Liver (tissue), 9 donors: ENCODE measurements around the gene PDE4B. TPM values are rescaled to one million over a fixed set of nuclear protein-coding genes. Genes with fewer than 3 reads are reported as not detected.

Source experiments
- DNase-seq: peaks from one replicate; pipeline ENCODE4 v3.0.0-alpha.2; 2017; ENCODE audit warnings: low spot score
- H3K27ac ChIP-seq, 2 donors: one replicate each; pipeline ENCODE4 v1.7.0; 2013; ENCODE audit warnings: inconsistent platforms in 2 of 2, low read length in 2 of 2, control low read depth in 1 of 2, low read depth in 1 of 2, mild to moderate bottlenecking in 1 of 2
- H3K27me3 ChIP-seq, 4 donors: one replicate each; pipeline versions ENCODE4 v1.6.1 to v1.7.0; 2013; ENCODE audit warnings: low read length in 3 of 4, inconsistent platforms in 1 of 4, mild to moderate bottlenecking in 1 of 4, moderate library complexity in 1 of 4; ENCODE audit not compliant: control insufficient read depth in 4 of 4, insufficient read depth in 4 of 4
- H3K36me3 ChIP-seq, 4 donors: one replicate each; pipeline versions ENCODE4 v1.6.1 to v1.7.0; 2013; ENCODE audit warnings: low read length in 3 of 4, mild to moderate bottlenecking in 3 of 4, low read depth in 1 of 4, moderate library complexity in 1 of 4; ENCODE audit not compliant: control insufficient read depth in 4 of 4, insufficient read depth in 3 of 4
- H3K4me1 ChIP-seq, 4 donors: one replicate each; pipeline versions ENCODE4 v1.6.1 to v1.7.0; 2013; ENCODE audit warnings: low read length in 3 of 4, mild to moderate bottlenecking in 3 of 4, moderate library complexity in 1 of 4; ENCODE audit not compliant: control insufficient read depth in 4 of 4, insufficient read depth in 4 of 4
- H3K4me3 ChIP-seq, 3 donors: one replicate each; pipeline versions ENCODE4 v1.6.1 to v1.7.0; 2013; ENCODE audit warnings: low read length in 3 of 3, control low read depth in 1 of 3, low read depth in 1 of 3, mild to moderate bottlenecking in 1 of 3
- H3K9ac ChIP-seq, 2 donors: one replicate each; pipeline ENCODE4 v1.7.0; 2013; ENCODE audit warnings: low read length in 2 of 2, mild to moderate bottlenecking in 2 of 2, moderate library complexity in 2 of 2, control low read depth in 1 of 2, low read depth in 1 of 2
- H3K9me3 ChIP-seq, 4 donors: one replicate each; pipeline versions ENCODE4 v1.6.1 to v1.7.0; 2013; ENCODE audit warnings: low read length in 3 of 4; ENCODE audit not compliant: control insufficient read depth in 4 of 4
- EGR1 ChIP-seq, 2 donors: IDR thresholded peaks; 2 replicates each; pipeline ENCODE4 v1.6.1; 2016 to 2018; ENCODE audit warnings: antibody characterized with exemption in 2 of 2, low read depth in 2 of 2
- FOXA1 ChIP-seq: IDR thresholded peaks from 2 replicates; pipeline ENCODE4 v1.6.1; 2016; ENCODE audit warnings: antibody characterized with exemption
- FOXA2 ChIP-seq: IDR thresholded peaks from 2 replicates; pipeline ENCODE4 v1.6.1; 2016; ENCODE audit warnings: antibody characterized with exemption
- GABPA ChIP-seq, 2 donors: IDR thresholded peaks in 1 of 2; conservative IDR thresholded peaks in 1 of 2; 2 replicates each; pipeline ENCODE4 v1.6.1; 2016; ENCODE audit warnings: antibody characterized with exemption in 2 of 2, mild to moderate bottlenecking in 1 of 2, moderate library complexity in 1 of 2
- HNF4A ChIP-seq, 2 donors: conservative IDR thresholded peaks; 2 replicates each; pipeline ENCODE4 v1.6.1; 2016; ENCODE audit warnings: antibody characterized with exemption in 2 of 2, mild to moderate bottlenecking in 2 of 2
- HNF4G ChIP-seq: IDR thresholded peaks from 2 replicates; pipeline ENCODE4 v1.6.1; 2016; ENCODE audit warnings: antibody characterized with exemption
- JUND ChIP-seq, 2 donors: IDR thresholded peaks; 2 replicates each; pipeline ENCODE4 v1.6.1; 2016; ENCODE audit warnings: antibody characterized with exemption in 2 of 2
- NR2F2 ChIP-seq: IDR thresholded peaks from 2 replicates; pipeline ENCODE4 v1.6.1; 2016; ENCODE audit warnings: antibody characterized with exemption
- RAD21 ChIP-seq, 2 donors: IDR thresholded peaks; 2 replicates each; pipeline ENCODE4 v1.6.1; 2016; ENCODE audit warnings: antibody characterized with exemption in 2 of 2, mild to moderate bottlenecking in 2 of 2
- RXRA ChIP-seq, 2 donors: IDR thresholded peaks; 2 replicates each; pipeline ENCODE4 v1.6.1; 2017 to 2018; ENCODE audit warnings: antibody characterized with exemption in 2 of 2, mild to moderate bottlenecking in 1 of 2
- SP1 ChIP-seq: IDR thresholded peaks from 2 replicates; pipeline ENCODE4 v1.6.1; 2018; ENCODE audit warnings: antibody characterized with exemption, mild to moderate bottlenecking
- TAF1 ChIP-seq: conservative IDR thresholded peaks from 2 replicates; pipeline ENCODE4 v1.6.1; 2016; ENCODE audit warnings: antibody characterized with exemption, mild to moderate bottlenecking
- YY1 ChIP-seq: IDR thresholded peaks from 2 replicates; pipeline ENCODE4 v1.6.1; 2016; ENCODE audit warnings: antibody characterized with exemption, mild to moderate bottlenecking
- WGBS: extraction: QIAGEN DNeasy Blood & Tissue Kit; methylation state at CpG from one replicate; pipeline ENCODE4 v1.1.7; 2013; 5-methylcytosine and 5-hydroxymethylcytosine counted together
- polyA plus RNA-seq, 2 donors: library from polyadenylated mRNA; stranded (reverse) in 1 of 2; unstranded in 1 of 2; fragments of 200-250 nt in 1 of 2; fragments of >200 nt in 1 of 2; fragmentation: Nextera tagmentation in 1 of 2; extraction: Ambion mirVana in 1 of 2; gene quantifications; one replicate each; pipeline versions ENCODE4 v1.2.1 to v1.2.3, GENCODE V29; 2013 to 2015
- total RNA-seq, 2 donors: library from RNA; depleted of rRNA; stranded (reverse); fragments of >200 nt; gene quantifications; one replicate each; pipeline ENCODE4 v1.2.3, GENCODE V29; 2014
- TF ChIP-seq, protein P1 (sequence below): IDR thresholded peaks from 2 replicates; pipeline ENCODE4 v1.6.1; 2016; ENCODE audit warnings: antibody characterized with exemption, mild to moderate bottlenecking
- TF ChIP-seq, protein P2 (sequence below): fragments of 150-350 bp; IDR thresholded peaks from 2 replicates; pipeline ENCODE4 v1.5.1; 2017; ENCODE audit warnings: improper control_type of control experiment, low read depth, low read length; ENCODE audit not compliant: missing input control
- TF ChIP-seq, protein P3 (sequence below): IDR thresholded peaks from 2 replicates; pipeline ENCODE4 v1.6.1; 2016; ENCODE audit warnings: antibody characterized with exemption
- TF ChIP-seq, protein P4 (sequence below): IDR thresholded peaks from 2 replicates; pipeline ENCODE4 v1.6.1; 2016; ENCODE audit warnings: antibody characterized with exemption
- TF ChIP-seq, protein P5 (sequence below): IDR thresholded peaks from 2 replicates; pipeline ENCODE4 v1.6.1; 2016; ENCODE audit warnings: antibody characterized with exemption
- donor health status: healthy.
- donor health status: healthy.
- donor health status: healthy.
- donor health status: healthy.
- donor health status: healthy.

PDE4B gene
- total and polyA plus RNA-seq, 4 donors = 1.9 to 3.9 (median 2.7) TPM

DNA sequence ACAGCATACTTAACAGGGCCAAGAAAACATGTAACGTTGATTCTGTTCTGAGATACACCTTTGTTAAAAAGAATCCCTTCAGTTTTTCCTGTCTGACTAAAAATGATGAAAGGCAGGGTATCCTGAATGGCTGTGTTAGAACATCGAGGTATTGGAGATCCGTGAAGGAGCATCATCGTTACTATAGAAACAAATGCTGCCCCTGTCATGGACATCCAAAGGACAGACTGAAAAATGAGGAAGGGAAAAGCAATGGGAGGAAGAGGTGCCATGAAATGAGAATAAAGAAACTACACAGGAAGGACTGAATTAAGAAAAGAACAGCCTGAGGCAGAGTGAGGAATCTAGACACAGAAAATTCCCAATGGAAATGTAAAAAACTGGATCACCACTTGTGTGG is 257.9 kb downstream of the PDE4B start:
- no peak for TF ChIP-seq HNF4A (conservative IDR thresholded peaks at IDR 0.05)
- no peak for TF ChIP-seq EGR1 (IDR thresholded peaks at IDR 0.05; ENCODE audit: low read depth in 2 of 2)
- TF ChIP-seq SP1 = no peak
- TF ChIP-seq FOXA2 = no peak
- no peak for TF ChIP-seq TAF1
- TF ChIP-seq, protein P1, sequence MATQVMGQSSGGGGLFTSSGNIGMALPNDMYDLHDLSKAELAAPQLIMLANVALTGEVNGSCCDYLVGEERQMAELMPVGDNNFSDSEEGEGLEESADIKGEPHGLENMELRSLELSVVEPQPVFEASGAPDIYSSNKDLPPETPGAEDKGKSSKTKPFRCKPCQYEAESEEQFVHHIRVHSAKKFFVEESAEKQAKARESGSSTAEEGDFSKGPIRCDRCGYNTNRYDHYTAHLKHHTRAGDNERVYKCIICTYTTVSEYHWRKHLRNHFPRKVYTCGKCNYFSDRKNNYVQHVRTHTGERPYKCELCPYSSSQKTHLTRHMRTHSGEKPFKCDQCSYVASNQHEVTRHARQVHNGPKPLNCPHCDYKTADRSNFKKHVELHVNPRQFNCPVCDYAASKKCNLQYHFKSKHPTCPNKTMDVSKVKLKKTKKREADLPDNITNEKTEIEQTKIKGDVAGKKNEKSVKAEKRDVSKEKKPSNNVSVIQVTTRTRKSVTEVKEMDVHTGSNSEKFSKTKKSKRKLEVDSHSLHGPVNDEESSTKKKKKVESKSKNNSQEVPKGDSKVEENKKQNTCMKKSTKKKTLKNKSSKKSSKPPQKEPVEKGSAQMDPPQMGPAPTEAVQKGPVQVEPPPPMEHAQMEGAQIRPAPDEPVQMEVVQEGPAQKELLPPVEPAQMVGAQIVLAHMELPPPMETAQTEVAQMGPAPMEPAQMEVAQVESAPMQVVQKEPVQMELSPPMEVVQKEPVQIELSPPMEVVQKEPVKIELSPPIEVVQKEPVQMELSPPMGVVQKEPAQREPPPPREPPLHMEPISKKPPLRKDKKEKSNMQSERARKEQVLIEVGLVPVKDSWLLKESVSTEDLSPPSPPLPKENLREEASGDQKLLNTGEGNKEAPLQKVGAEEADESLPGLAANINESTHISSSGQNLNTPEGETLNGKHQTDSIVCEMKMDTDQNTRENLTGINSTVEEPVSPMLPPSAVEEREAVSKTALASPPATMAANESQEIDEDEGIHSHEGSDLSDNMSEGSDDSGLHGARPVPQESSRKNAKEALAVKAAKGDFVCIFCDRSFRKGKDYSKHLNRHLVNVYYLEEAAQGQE = no peak
- no peak for TF ChIP-seq JUND (IDR thresholded peaks at IDR 0.05)
- TF ChIP-seq HNF4G = no peak
- no peak for TF ChIP-seq FOXA1
- TF ChIP-seq, protein P2, sequence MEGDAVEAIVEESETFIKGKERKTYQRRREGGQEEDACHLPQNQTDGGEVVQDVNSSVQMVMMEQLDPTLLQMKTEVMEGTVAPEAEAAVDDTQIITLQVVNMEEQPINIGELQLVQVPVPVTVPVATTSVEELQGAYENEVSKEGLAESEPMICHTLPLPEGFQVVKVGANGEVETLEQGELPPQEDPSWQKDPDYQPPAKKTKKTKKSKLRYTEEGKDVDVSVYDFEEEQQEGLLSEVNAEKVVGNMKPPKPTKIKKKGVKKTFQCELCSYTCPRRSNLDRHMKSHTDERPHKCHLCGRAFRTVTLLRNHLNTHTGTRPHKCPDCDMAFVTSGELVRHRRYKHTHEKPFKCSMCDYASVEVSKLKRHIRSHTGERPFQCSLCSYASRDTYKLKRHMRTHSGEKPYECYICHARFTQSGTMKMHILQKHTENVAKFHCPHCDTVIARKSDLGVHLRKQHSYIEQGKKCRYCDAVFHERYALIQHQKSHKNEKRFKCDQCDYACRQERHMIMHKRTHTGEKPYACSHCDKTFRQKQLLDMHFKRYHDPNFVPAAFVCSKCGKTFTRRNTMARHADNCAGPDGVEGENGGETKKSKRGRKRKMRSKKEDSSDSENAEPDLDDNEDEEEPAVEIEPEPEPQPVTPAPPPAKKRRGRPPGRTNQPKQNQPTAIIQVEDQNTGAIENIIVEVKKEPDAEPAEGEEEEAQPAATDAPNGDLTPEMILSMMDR = no peak
- no peak for TF ChIP-seq RXRA (IDR thresholded peaks at IDR 0.05)
- TF ChIP-seq, protein P3, sequence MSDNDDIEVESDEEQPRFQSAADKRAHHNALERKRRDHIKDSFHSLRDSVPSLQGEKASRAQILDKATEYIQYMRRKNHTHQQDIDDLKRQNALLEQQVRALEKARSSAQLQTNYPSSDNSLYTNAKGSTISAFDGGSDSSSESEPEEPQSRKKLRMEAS = no peak
- no peak for TF ChIP-seq NR2F2
- TF ChIP-seq YY1 = no peak
- TF ChIP-seq GABPA (IDR thresholded peaks at IDR 0.05 in 1 of 2, conservative IDR thresholded peaks at IDR 0.05 in 1 of 2) = no peak
- no peak for TF ChIP-seq RAD21 (IDR thresholded peaks at IDR 0.05)
- TF ChIP-seq, protein P4, sequence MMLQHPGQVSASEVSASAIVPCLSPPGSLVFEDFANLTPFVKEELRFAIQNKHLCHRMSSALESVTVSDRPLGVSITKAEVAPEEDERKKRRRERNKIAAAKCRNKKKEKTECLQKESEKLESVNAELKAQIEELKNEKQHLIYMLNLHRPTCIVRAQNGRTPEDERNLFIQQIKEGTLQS = no peak
- TF ChIP-seq, protein P5, sequence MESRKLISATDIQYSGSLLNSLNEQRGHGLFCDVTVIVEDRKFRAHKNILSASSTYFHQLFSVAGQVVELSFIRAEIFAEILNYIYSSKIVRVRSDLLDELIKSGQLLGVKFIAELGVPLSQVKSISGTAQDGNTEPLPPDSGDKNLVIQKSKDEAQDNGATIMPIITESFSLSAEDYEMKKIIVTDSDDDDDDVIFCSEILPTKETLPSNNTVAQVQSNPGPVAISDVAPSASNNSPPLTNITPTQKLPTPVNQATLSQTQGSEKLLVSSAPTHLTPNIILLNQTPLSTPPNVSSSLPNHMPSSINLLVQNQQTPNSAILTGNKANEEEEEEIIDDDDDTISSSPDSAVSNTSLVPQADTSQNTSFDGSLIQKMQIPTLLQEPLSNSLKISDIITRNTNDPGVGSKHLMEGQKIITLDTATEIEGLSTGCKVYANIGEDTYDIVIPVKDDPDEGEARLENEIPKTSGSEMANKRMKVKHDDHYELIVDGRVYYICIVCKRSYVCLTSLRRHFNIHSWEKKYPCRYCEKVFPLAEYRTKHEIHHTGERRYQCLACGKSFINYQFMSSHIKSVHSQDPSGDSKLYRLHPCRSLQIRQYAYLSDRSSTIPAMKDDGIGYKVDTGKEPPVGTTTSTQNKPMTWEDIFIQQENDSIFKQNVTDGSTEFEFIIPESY = no peak

More for the DNA sequence above, 257.9 kb downstream of the PDE4B start:
- no peaks in the 10 kb centered on the region for H3K4me1 ChIP-seq
- WGBS = 88% methylated on average over 4 of the region's 4 CpGs
- H3K36me3 ChIP-seq = no peaks in the 10 kb centered on the region
- peaks cover 0 to 7% (median 0%) of the 10 kb centered on the region in 4 donors for H3K27me3 ChIP-seq
- DNase-seq = no peak
- H3K27ac ChIP-seq = no peak overlapping the region
- no peak overlapping the region for H3K4me3 ChIP-seq
- H3K9me3 ChIP-seq = no peaks in the 10 kb centered on the region
- no peak overlapping the region for H3K9ac ChIP-seq
